Pancreas (tissue), 10 donors: ENCODE results near the gene RNF187. TPM values are rescaled to one million over a fixed set of nuclear protein-coding genes. Genes with fewer than 3 reads are reported as not detected.

Experiments
- ATAC-seq, 4 donors: fragments of 200-7000 bp; cut with Tn5 transposase; one replicate each; pipeline versions ENCODE4 v1.8.0 to v1.9.1; 2020; ENCODE audit warnings: mild to moderate bottlenecking in 4 of 4, moderate library complexity in 4 of 4
- DNase-seq, 6 donors: peaks; one replicate each; pipeline ENCODE4 v3.0.0-alpha.2; 2020
- FAIRE-seq: peaks from 2 replicates; lab custom pipeline; 2012; peaks lifted over from hg19 to GRCh38; lab: Jason Lieb, UNC
- H3K27ac ChIP-seq, 4 donors: fragments of 200-600 bp; sonication (generic); 1 replicate in 3 of 4; 2 replicates in 1 of 4; pipeline versions ENCODE4 v1.5.0 to v1.8.0; 2020
- H3K27me3 ChIP-seq, 4 donors: fragments of 200-600 bp; one replicate each; pipeline ENCODE4 v1.8.0; 2021
- H3K36me3 ChIP-seq, 3 donors: fragments of 200-600 bp; sonication (generic) in 1 of 3; one replicate each; pipeline versions ENCODE4 v1.5.0 to v1.8.0; 2020 to 2021
- H3K4me1 ChIP-seq, 3 donors: fragments of 200-600 bp; one replicate each; pipeline ENCODE4 v1.8.0; 2021
- H3K4me3 ChIP-seq, 4 donors: fragments of 200-600 bp; sonication (generic) in 2 of 4; one replicate each; pipeline versions ENCODE4 v1.5.0 to v1.8.0; 2020 to 2021
- H3K9me3 ChIP-seq, 4 donors: fragments of 200-600 bp; one replicate each; pipeline ENCODE4 v1.8.0; 2021
- CTCF ChIP-seq, 4 donors: fragments of 200-600 bp; sonication (generic) in 3 of 4; IDR thresholded peaks; one replicate each; pipeline versions ENCODE4 v1.5.0 to v1.8.0; 2021; ENCODE audit warnings: antibody characterized with exemption in 4 of 4
- WGBS, 2 donors: extraction: QIAGEN DNeasy Blood & Tissue Kit; methylation state at CpG; one replicate each; pipeline ENCODE4 v1.1.7; 2013; 5-methylcytosine and 5-hydroxymethylcytosine counted together
- intact Hi-C, 3 donors: fragments of 100-400 bp; cut with DNase I; formaldehyde crosslinking; loops; one replicate each; pipeline versions ENCODE4 v1.11.1 to v1.14.2; 2022
- polyA plus RNA-seq, 2 donors: library from polyadenylated mRNA; stranded (reverse); fragments of 200-250 nt; gene quantifications; one replicate each; pipeline ENCODE4 v1.2.3, GENCODE V29; 2013
- total RNA-seq, 6 donors: library from RNA; stranded (reverse); fragmentation: NEBNext Ultra II Directional in 4 of 6; extraction: Animal tissue kit (Norgen Biotek cat#: 25700) in 4 of 6; gene quantifications; one replicate each; pipeline versions ENCODE4 v1.2.1 to v1.2.4, GENCODE V29; 2021 to 2023
- donor health status: healthy with polysubstance abuse.
- donor health status: DM: no; HTN: no; CAD: no; lungs with moderate emphysema.
- donor health status: DM: no; HTN: no; CAD: no.
- donor health status: control.
- donor health status: control.
- donor health status: Bipolar disorder and iron deficiency.
- donor health status: DM: yes; HTN: yes; CAD: no.
- donor health status: DM: no; HTN: no; CAD: no.
- donor health status: DM: no; HTN: no; CAD: no.
- donor health status: DM: yes; HTN: yes; CAD: no.

The RNF187 gene
- total RNA-seq (10 to 100 TPM; 50.7 to 60.2 (median 54.1) TPM), polyA plus RNA-seq (10 to 100 TPM; 16.0 to 23.2 TPM)

- H3K9me3 ChIP-seq: no peaks in the 10 kb centered on the region
- peak; percentile 86 to 98 (median 92) for DNase-seq
- no peak for FAIRE-seq
- 1% methylated on average over 48 to 113 of the region's 113 CpGs for WGBS, 2 donors
- H3K36me3 ChIP-seq: peaks cover 0 to 19% (median 0%) of the 10 kb centered on the region in 3 donors
- no peak for TF ChIP-seq CTCF (IDR thresholded peaks at IDR 0.05)
- peak within 1 kb of the TSS; percentile 99 to 100 (median 100) for H3K27ac ChIP-seq
- H3K4me1 ChIP-seq: peaks cover 4 to 22% (median 13%) of the 10 kb centered on the region in 3 donors
- no peaks in the 10 kb centered on the region for H3K27me3 ChIP-seq
- intact Hi-C loops: no loop called here
- peak; percentile 92 to 95 (median 94) for ATAC-seq
- peak within 1 kb of the TSS; percentile 69 to 98 (median 84) for H3K4me3 ChIP-seq
These were observed at the start of gene RNF187 for GRCh38 chr1:228487336-228488124. Gene RNF187 (plus strand): TSS chr1:228487382.

GRCh38 chr1:228437424-228437962 lies 49.7 kb upstream of the RNF187 start:
- intact Hi-C loops: no loop called here
- H3K27ac ChIP-seq: no peak overlapping the region
- no peak overlapping the region for H3K4me3 ChIP-seq
- ATAC-seq (no peak), DNase-seq (no peak), FAIRE-seq (no peak)
- no peaks in the 10 kb centered on the region for H3K4me1 ChIP-seq
- no peaks in the 10 kb centered on the region for H3K27me3 ChIP-seq
- no peaks in the 10 kb centered on the region for H3K36me3 ChIP-seq
- no peaks in the 10 kb centered on the region for H3K9me3 ChIP-seq
- 78 to 81% methylated on average over 7 of the region's 7 CpGs for WGBS, 2 donors
- no peak for TF ChIP-seq CTCF (IDR thresholded peaks at IDR 0.05)

GRCh38 chr1:228438266-228438665 lies 48.9 kb upstream of the RNF187 start:
- Histone ChIP-seq H3K36me3 (no peaks in the 10 kb centered on the region), H3K9me3 (no peaks in the 10 kb centered on the region), H3K27me3 (no peaks in the 10 kb centered on the region), H3K27ac (no peak overlapping the region), H3K4me1 (no peaks in the 10 kb centered on the region), H3K4me3 (no peak overlapping the region)
- no peak for ATAC-seq
- WGBS, 2 donors: 27 to 31% methylated on average over 1 of the region's 1 CpG
- no peak for DNase-seq
- TF ChIP-seq CTCF (IDR thresholded peaks at IDR 0.05): no peak
- intact Hi-C loops: no loop called here
- no peak for FAIRE-seq

GRCh38 chr1:228440761-228441500 lies 46.3 kb upstream of the RNF187 start:
- no peaks in the 10 kb centered on the region for H3K9me3 ChIP-seq
- H3K4me3 ChIP-seq: no peak overlapping the region
- H3K27me3 ChIP-seq: peaks cover 0 to 11% (median 9%) of the 10 kb centered on the region in 4 donors
- H3K27ac ChIP-seq: no peak overlapping the region
- FAIRE-seq: no peak
- 80 to 85% methylated on average over 9 of the region's 9 CpGs for whole genome bisulfite sequencing, 2 donors
- DNase-seq: no peak
- peaks cover 0 to 5% (median 3%) of the 10 kb centered on the region in 3 donors for H3K4me1 ChIP-seq
- ATAC-seq: no peak
- H3K36me3 ChIP-seq: no peaks in the 10 kb centered on the region
- intact Hi-C loops: no loop called here
- TF ChIP-seq CTCF (IDR thresholded peaks at IDR 0.05): no peak
